ENCODE measurements around the gene P4HA2.

DNA sequence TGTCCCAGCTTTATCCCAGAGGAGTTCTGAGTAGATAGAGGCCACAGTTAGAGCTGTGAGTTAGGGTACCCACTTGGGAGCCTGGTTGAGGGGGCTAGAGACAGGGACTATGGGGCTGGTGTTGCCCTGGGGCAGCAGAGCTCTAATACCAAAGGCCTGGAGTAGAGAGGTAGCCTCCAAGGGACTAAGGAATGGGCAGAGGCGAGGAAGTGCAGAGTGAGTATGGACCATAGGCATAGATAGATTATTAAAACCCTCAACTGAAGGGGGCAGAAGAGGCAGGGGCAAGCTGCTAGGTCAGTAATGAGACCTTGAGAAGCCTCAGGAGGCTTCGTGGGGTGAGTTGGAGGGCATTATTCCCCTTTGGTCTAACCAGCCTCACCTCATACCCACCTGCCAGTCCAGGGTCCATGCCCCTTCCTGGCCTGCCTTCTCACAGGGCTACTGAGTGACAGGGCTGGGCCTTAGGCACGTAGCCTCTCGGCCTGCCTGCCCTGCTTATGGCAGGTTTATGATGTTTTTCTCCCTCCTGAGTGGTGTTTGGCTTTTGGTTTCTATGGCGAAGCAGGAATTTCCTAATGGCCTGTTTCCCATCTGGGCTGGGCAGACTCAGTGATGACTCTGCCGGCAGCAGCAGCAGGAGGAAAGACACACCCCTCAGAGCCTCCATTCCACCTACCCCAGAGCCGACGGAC is 37.8 kb upstream of the P4HA2 start:
- TF ChIP-seq POLR2A (IDR thresholded peaks at IDR 0.05), result no peak
- TF ChIP-seq, protein P1, sequence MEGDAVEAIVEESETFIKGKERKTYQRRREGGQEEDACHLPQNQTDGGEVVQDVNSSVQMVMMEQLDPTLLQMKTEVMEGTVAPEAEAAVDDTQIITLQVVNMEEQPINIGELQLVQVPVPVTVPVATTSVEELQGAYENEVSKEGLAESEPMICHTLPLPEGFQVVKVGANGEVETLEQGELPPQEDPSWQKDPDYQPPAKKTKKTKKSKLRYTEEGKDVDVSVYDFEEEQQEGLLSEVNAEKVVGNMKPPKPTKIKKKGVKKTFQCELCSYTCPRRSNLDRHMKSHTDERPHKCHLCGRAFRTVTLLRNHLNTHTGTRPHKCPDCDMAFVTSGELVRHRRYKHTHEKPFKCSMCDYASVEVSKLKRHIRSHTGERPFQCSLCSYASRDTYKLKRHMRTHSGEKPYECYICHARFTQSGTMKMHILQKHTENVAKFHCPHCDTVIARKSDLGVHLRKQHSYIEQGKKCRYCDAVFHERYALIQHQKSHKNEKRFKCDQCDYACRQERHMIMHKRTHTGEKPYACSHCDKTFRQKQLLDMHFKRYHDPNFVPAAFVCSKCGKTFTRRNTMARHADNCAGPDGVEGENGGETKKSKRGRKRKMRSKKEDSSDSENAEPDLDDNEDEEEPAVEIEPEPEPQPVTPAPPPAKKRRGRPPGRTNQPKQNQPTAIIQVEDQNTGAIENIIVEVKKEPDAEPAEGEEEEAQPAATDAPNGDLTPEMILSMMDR (IDR thresholded peaks at IDR 0.05), result no peak

Data from Peyer's patch (tissue), 4 donors.